ENCODE data around the gene TRIM33. TPM values are rescaled to one million over a fixed set of nuclear protein-coding genes. Genes with fewer than 3 reads are reported as not detected.

Gene TRIM33
- total and polyA plus RNA-seq, 2 donors (not counting 3 experiments of a cell fraction or from before 2014, with no cell fraction given) = 10.3 to 29.1 TPM

DNA sequence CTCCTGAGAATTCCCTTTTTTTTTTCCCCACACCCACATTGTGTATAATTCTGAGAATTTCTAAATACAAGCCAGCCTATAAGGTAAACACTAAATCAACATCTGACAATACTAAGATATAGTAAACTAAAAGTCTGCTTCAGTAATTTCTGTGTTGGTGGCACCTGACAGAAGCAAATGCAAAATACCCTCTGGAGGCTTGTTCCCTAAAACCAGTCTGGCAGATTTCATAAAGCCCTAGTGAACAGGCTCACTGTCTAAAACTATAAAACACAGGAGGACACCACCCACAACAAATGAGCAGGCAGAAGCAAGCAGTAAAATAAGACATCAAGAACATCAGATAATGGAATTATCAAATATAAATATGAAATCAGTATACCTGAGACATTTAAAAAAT lies 11.5 kb downstream of the TRIM33 start:
- intact Hi-C loops (cut with micrococcal nuclease) = no loop called here

DNA sequence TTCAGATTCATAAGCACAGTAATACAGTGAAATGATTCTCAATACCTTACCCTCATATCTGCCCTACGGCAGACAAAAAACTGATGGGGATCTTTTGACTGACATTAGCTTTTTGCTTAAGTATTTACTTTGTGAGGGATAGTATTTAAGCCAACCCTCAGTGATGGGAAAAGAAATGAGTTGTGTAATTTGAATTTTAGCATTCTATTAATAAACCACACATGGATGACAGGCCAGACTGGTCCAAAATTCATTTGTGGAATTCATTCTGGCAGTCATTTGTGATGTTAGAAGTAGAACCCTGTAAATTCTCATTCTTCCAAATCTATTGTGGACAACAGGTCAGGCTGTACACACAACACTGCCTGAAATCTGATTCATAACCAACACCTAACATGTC lies 14.9 kb downstream of the TRIM33 start:
- Histone ChIP-seq H3K4me2 (ENCODE audit: insufficient read depth, low read length) (no peak overlapping the region), H3K9me1 (replicated peaks; ENCODE audit: control insufficient read depth, extremely low read depth, insufficient read depth, low read length) (no peaks in the 10 kb centered on the region), H3K27ac (ENCODE audit: insufficient read depth, low read depth, low read length) (no peak overlapping the region), H3K27me3 (ENCODE audit: control insufficient read depth in 2 of 2, insufficient read depth in 2 of 2, low read length in 2 of 2) (no peaks in the 10 kb centered on the region), H3K36me3 (ENCODE audit: control insufficient read depth in 2 of 2, extremely low read depth in 1 of 2, insufficient read depth in 2 of 2, low read length in 2 of 2) (no peaks in the 10 kb centered on the region), H3K4me3 (replicated peaks in 1 of 3; ENCODE audit: insufficient read depth in 1 of 3, low read depth in 1 of 3, low read length in 3 of 3) (no peak overlapping the region), H3K9ac (replicated peaks; ENCODE audit: extremely low read depth, insufficient read depth, low read length) (no peak overlapping the region), H4K20me1 (replicated peaks; ENCODE audit: control insufficient read depth, extremely low read depth, insufficient read depth, low read length) (peaks cover 10% of the 10 kb centered on the region), H3K79me2 (ENCODE audit: control insufficient read depth, insufficient read depth, low read length) (peaks cover 91% of the 10 kb centered on the region), H3K4me1 (ENCODE audit: control insufficient read depth, extremely low read depth, insufficient read depth, low read length) (no peaks in the 10 kb centered on the region), H2AFZ (ENCODE audit: low read depth, low read length) (no peak overlapping the region), H3K9me3 (replicated peaks; ENCODE audit: control insufficient read depth, insufficient read depth, low read length) (no peaks in the 10 kb centered on the region)
- DNase-seq (ENCODE audit: low read depth, low spot score) = peak; percentile 13
- dilution Hi-C loops (cut with MboI; ENCODE audit: extremely low pct_ligation_motif_present, low sequenced_read_pairs) (no loop called here), intact Hi-C loops (cut with micrococcal nuclease) (no loop called here)
- FAIRE-seq = no peak
- ChIA-PET CTCF (interaction anchor here (1.7 kb wide), 1 partner anchor 15 kb away, joined by 5 read pairs; the partner anchor contains the start of gene TRIM33), POLR2A (no interaction called here)
- TF ChIP-seq JUN (IDR thresholded peaks at IDR 0.05; ENCODE audit: borderline replicate concordance, insufficient read depth, insufficient read length, low read depth) = no peak
- TF ChIP-seq EZH2 (IDR thresholded peaks at IDR 0.05; ENCODE audit: borderline replicate concordance, low read depth, low read length, severe bottlenecking) = no peak
- no peak for TF ChIP-seq MYC (IDR thresholded peaks at IDR 0.05; ENCODE audit: low read depth, low read length)
- no TSS peak for BruUV-seq (replicated peaks)

More for the DNA sequence above, 11.5 kb downstream of the TRIM33 start:
- Histone ChIP-seq H3K79me2 (ENCODE audit: control insufficient read depth, insufficient read depth, low read length) (peaks cover 95% of the 10 kb centered on the region), H4K20me1 (replicated peaks; ENCODE audit: control insufficient read depth, extremely low read depth, insufficient read depth, low read length) (peaks cover 10% of the 10 kb centered on the region), H3K9me1 (replicated peaks; ENCODE audit: control insufficient read depth, extremely low read depth, insufficient read depth, low read length) (no peaks in the 10 kb centered on the region), H3K4me2 (ENCODE audit: insufficient read depth, low read length) (no peak overlapping the region), H3K4me3 (replicated peaks in 1 of 3; ENCODE audit: insufficient read depth in 1 of 3, low read depth in 1 of 3, low read length in 3 of 3) (no peak overlapping the region), H3K27me3 (ENCODE audit: control insufficient read depth in 2 of 2, insufficient read depth in 2 of 2, low read length in 2 of 2) (no peaks in the 10 kb centered on the region), H3K9me3 (replicated peaks; ENCODE audit: control insufficient read depth, insufficient read depth, low read length) (no peaks in the 10 kb centered on the region), H3K9ac (replicated peaks; ENCODE audit: extremely low read depth, insufficient read depth, low read length) (no peak overlapping the region), H2AFZ (ENCODE audit: low read depth, low read length) (no peak overlapping the region), H3K36me3 (ENCODE audit: control insufficient read depth in 2 of 2, extremely low read depth in 1 of 2, insufficient read depth in 2 of 2, low read length in 2 of 2) (no peaks in the 10 kb centered on the region), H3K27ac (ENCODE audit: insufficient read depth, low read depth, low read length) (no peak overlapping the region), H3K4me1 (ENCODE audit: control insufficient read depth, extremely low read depth, insufficient read depth, low read length) (no peaks in the 10 kb centered on the region)
- TF ChIP-seq, protein P1, sequence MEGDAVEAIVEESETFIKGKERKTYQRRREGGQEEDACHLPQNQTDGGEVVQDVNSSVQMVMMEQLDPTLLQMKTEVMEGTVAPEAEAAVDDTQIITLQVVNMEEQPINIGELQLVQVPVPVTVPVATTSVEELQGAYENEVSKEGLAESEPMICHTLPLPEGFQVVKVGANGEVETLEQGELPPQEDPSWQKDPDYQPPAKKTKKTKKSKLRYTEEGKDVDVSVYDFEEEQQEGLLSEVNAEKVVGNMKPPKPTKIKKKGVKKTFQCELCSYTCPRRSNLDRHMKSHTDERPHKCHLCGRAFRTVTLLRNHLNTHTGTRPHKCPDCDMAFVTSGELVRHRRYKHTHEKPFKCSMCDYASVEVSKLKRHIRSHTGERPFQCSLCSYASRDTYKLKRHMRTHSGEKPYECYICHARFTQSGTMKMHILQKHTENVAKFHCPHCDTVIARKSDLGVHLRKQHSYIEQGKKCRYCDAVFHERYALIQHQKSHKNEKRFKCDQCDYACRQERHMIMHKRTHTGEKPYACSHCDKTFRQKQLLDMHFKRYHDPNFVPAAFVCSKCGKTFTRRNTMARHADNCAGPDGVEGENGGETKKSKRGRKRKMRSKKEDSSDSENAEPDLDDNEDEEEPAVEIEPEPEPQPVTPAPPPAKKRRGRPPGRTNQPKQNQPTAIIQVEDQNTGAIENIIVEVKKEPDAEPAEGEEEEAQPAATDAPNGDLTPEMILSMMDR (IDR thresholded peaks at IDR 0.05; ENCODE audit: extremely low read depth in 1 of 2, insufficient read depth in 1 of 2, low read depth in 1 of 2, low read length in 2 of 2) = no peak
- BruUV-seq (replicated peaks) = no TSS peak
- DNase-seq (ENCODE audit: low read depth, low spot score) (no peak), FAIRE-seq (no peak)
- CTCF ChIA-PET = interaction anchor here (1.6 kb wide), 1 partner anchor 9 kb away, joined by 4 read pairs; no protein-coding TSS in a partner anchor
- POLR2A ChIA-PET = no interaction called here
- dilution Hi-C loops (cut with MboI; ENCODE audit: extremely low pct_ligation_motif_present, low sequenced_read_pairs) = no loop called here

Measured in endothelial cell of umbilical vein (primary cell).